GM12878 (cell line): Measurements from ENCODE around the gene GBA3. TPM values are rescaled to one million over a fixed set of nuclear protein-coding genes. Genes with fewer than 3 reads are reported as not detected.
A peak's percentile ranks its signal among the peaks of the same experiment; 100 is the strongest.

ENCODE experiments used
- ATAC-seq: fragments of 200-7000 bp; cut with Tn5 transposase; 3 replicates; pipeline ENCODE4 v1.9.1; 2020; ENCODE audit warnings: mild to moderate bottlenecking, moderate library complexity
- BruUV-seq: library from RNA; stranded (reverse); fragments of 400-500 nt; replicated peaks from 2 replicates; lab custom pipeline; 2021; lab: Mats Ljungman, UMichigan
- CTCF ChIA-PET: fragments of 300-600 bp; sonication (Branson Sonifier 250); formaldehyde crosslinking; extraction: SDS; loops from one replicate; lab custom pipeline; 2021; ENCODE audit warnings: inconsistent platforms; lab: Yijun Ruan, JAX
- POLR2A ChIA-PET: fragments of 350-600 bp; formaldehyde crosslinking; extraction: SDS; loops from one replicate; lab custom pipeline; 2021; ENCODE audit warnings: inconsistent platforms; lab: Charles Lee
- RAD21 ChIA-PET: fragments of 300-600 bp; sonication (Branson Sonifier 250); formaldehyde crosslinking; loops from one replicate; lab custom pipeline; 2023; ENCODE audit warnings: antibody characterized with exemption; ENCODE audit not compliant: unreplicated experiment; lab: Charles Lee
- SMC1A ChIA-PET: fragments of 300-600 bp; sonication (Branson Sonifier 250); formaldehyde crosslinking; loops from one replicate; lab custom pipeline; 2023; ENCODE audit not compliant: unreplicated experiment, uncharacterized antibody; lab: Charles Lee
- DNase-seq: peaks from one replicate; pipeline ENCODE4 v3.0.0-alpha.2; 2011; ENCODE audit warnings: low read depth, low spot score
- FAIRE-seq: peaks from 3 replicates; lab custom pipeline; 2011; peaks lifted over from hg19 to GRCh38; lab: Jason Lieb, UNC
- H2AFZ ChIP-seq: 2 replicates; pipeline ENCODE4 v1.6.0; 2011; ENCODE audit warnings: low read depth, low read length, control low read depth; ENCODE audit not compliant: control insufficient read depth
- H3K27ac ChIP-seq: 2 replicates; pipeline ENCODE4 v1.5.1; 2011; ENCODE audit warnings: control low read depth; ENCODE audit not compliant: control insufficient read depth, insufficient read depth
- H3K27me3 ChIP-seq, 2 experiments: replicated peaks in 1 of 2; 2 replicates each; pipeline versions ENCODE4 v1.6.0 to v1.6.1; 2011; ENCODE audit warnings: low read length in 1 of 2; ENCODE audit not compliant: control insufficient read depth in 2 of 2, insufficient read depth in 2 of 2
- H3K36me3 ChIP-seq, 2 experiments: 2 replicates each; pipeline ENCODE4 v1.5.1; 2011; ENCODE audit warnings: low read length in 1 of 2; ENCODE audit not compliant: control insufficient read depth in 2 of 2, insufficient read depth in 2 of 2
- H3K4me1 ChIP-seq: 2 replicates; pipeline ENCODE4 v1.6.1; 2011; ENCODE audit warnings: mild to moderate bottlenecking, low read length, moderate library complexity, mixed read lengths; ENCODE audit not compliant: control insufficient read depth, insufficient read depth
- H3K4me2 ChIP-seq: 2 replicates; pipeline ENCODE4 v1.6.0; 2011; ENCODE audit warnings: control low read depth; ENCODE audit not compliant: control insufficient read depth, insufficient read depth
- H3K4me3 ChIP-seq: fragments of 200-600 bp; sonication (generic); 2 replicates; pipeline ENCODE4 v1.5.1; 2016
- H3K79me2 ChIP-seq: 2 replicates; pipeline ENCODE4 v1.6.0; 2011; ENCODE audit warnings: low read length; ENCODE audit not compliant: control insufficient read depth, insufficient read depth
- H3K9ac ChIP-seq: 2 replicates; pipeline ENCODE4 v1.8.0; 2011; ENCODE audit warnings: low read length, control low read depth, mixed read lengths; ENCODE audit not compliant: control insufficient read depth, insufficient read depth
- H3K9me3 ChIP-seq: replicated peaks from 3 replicates; pipeline ENCODE4 v1.5.1; 2011; ENCODE audit warnings: mild to moderate bottlenecking, low read length; ENCODE audit not compliant: control insufficient read depth, insufficient read depth
- H4K20me1 ChIP-seq: 2 replicates; pipeline ENCODE4 v1.6.0; 2011; ENCODE audit not compliant: control insufficient read depth, insufficient read depth
- BHLHE40 ChIP-seq, 2 experiments: fragments of 450-650 bp in 1 of 2; IDR thresholded peaks; 2 replicates each; pipeline ENCODE4 v1.6.1; 2011 to 2017; ENCODE audit warnings: low read depth in 2 of 2, borderline replicate concordance in 1 of 2, improper control_type of control experiment in 1 of 2, low read length in 1 of 2, mild to moderate bottlenecking in 1 of 2
- CBX3 ChIP-seq: fragments of 200-600 bp; sonication (generic); IDR thresholded peaks from 2 replicates; pipeline ENCODE4 v1.6.1; 2016; ENCODE audit warnings: low read depth, borderline replicate concordance
- DPF2 ChIP-seq: fragments of 450-650 bp; IDR thresholded peaks from 2 replicates; pipeline ENCODE4 v1.6.1; 2017; ENCODE audit warnings: mild to moderate bottlenecking
- EZH2 ChIP-seq: IDR thresholded peaks from 2 replicates; pipeline ENCODE4 v1.6.1; 2012; ENCODE audit warnings: low read depth, mild to moderate bottlenecking, control low read depth, inconsistent platforms, low read length, borderline replicate concordance; ENCODE audit not compliant: control insufficient read depth
- IKZF1 ChIP-seq: fragments of 450-650 bp; conservative IDR thresholded peaks from 2 replicates; pipeline ENCODE4 v1.6.1; 2017; ENCODE audit warnings: antibody characterized with exemption, mild to moderate bottlenecking
- IKZF2 ChIP-seq, 2 experiments: fragments of 450-650 bp; IDR thresholded peaks; 2 replicates each; pipeline ENCODE4 v1.6.1; 2017; ENCODE audit warnings: mild to moderate bottlenecking in 2 of 2, moderate library complexity in 2 of 2
- NR2C2 ChIP-seq: IDR thresholded peaks from 2 replicates; pipeline ENCODE4 v1.6.1; 2011; ENCODE audit warnings: borderline replicate concordance, low read depth; ENCODE audit not compliant: control insufficient read depth, insufficient read length
- RAD51 ChIP-seq: fragments of 450-650 bp; IDR thresholded peaks from 2 replicates; pipeline ENCODE4 v1.6.1; 2016; ENCODE audit warnings: moderate library complexity, mild to moderate bottlenecking, inconsistent platforms
- WGBS: methylation state at CpG from one replicate; pipeline ENCODE4 v1.1.6; 2016; ENCODE audit warnings: low lambda C conversion rate; ENCODE audit not compliant: insufficient replicate concordance, insufficient coverage; ENCODE audit errors: missing lambda C conversion rate; 5-methylcytosine and 5-hydroxymethylcytosine counted together
- in situ Hi-C: fragments of 300-500 bp; cut with MboI; formaldehyde crosslinking; loops from 9 replicates; pipeline ENCODE4 v1.14.3; 2018; ENCODE audit warnings: mixed read lengths
- intact Hi-C: fragments of 100-400 bp; cut with micrococcal nuclease; formaldehyde crosslinking; loops from one replicate; pipeline ENCODE4 v1.14.2; 2022; ENCODE audit not compliant: unreplicated experiment
- polyA plus RNA-seq, 11 experiments: library from polyadenylated mRNA; depleted of rRNA in 4 of 11; unstranded in 6 of 11; stranded (reverse) in 5 of 11; fragments of >200 nt; fragmentation: Nextera tagmentation in 4 of 11; fragmentation: Illumina TruSeq in 1 of 11; extraction: Ambion mirVana in 4 of 11; extraction: Trizol in 1 of 11; gene quantifications; 1 replicate in 1 of 11; 2 replicates in 10 of 11; pipeline versions ENCODE4 v1.2.1 to v1.2.3, GENCODE V29; 2011 to 2016; ENCODE audit warnings: inconsistent platforms in 2 of 11, missing spikeins in 2 of 11, low read depth in 1 of 11
- total RNA-seq, 4 experiments: library from RNA; depleted of rRNA in 3 of 4; stranded (reverse); fragments of >200 nt in 3 of 4; fragmentation: Illumina TruSeq in 1 of 4; extraction: Trizol in 1 of 4; gene quantifications; 2 replicates each; pipeline versions ENCODE4 v1.2.1 to v1.2.3, GENCODE V29; 2013 to 2021
- TF ChIP-seq, protein P1 (sequence below): IDR thresholded peaks from 2 replicates; pipeline ENCODE4 v1.6.1; 2011; ENCODE audit warnings: low read depth, mild to moderate bottlenecking, low read length, moderate library complexity, borderline replicate concordance; ENCODE audit errors: extremely low read depth
- TF ChIP-seq, protein P2 (sequence below): fragments of 450-650 bp; IDR thresholded peaks from 2 replicates; pipeline ENCODE4 v1.6.1; 2017; ENCODE audit warnings: mild to moderate bottlenecking, moderate library complexity
- TF ChIP-seq, protein P3 (sequence below): fragments of 450-650 bp; IDR thresholded peaks from 2 replicates; pipeline ENCODE4 v1.6.1; 2017; ENCODE audit warnings: low read depth, mild to moderate bottlenecking, moderate library complexity
- TF ChIP-seq, protein P4 (sequence below): IDR thresholded peaks from 2 replicates; pipeline ENCODE4 v1.6.1; 2011; ENCODE audit warnings: low read depth, low read length, improper control_type of control experiment, borderline replicate concordance

The GBA3 gene
- total and polyA plus RNA-seq, 10 of the 15 experiments (the other 5 are each of a cell fraction or from before 2014, with no cell fraction given) = 0.10 to 7.2 (median 0.27) TPM

DNA sequence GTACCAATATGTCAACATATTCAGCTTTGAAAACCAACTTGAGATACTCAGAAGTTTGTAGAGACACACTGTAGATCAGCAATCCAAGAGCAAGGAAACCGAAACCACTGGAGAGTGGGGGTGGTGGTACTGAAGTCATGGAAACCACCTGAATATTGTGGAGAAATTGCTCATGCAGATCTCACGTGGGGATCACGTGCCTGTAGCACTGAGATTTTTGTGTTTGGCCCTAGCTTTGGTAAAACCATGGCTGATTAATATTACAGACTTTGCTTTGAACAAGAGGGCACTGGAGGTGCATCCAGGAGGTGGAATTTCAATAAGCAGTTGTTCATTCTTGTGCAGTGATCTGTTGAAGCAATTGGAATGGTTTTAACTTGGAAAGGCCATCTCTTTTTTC lies 47.2 kb downstream of the GBA3 start:
- WGBS = 0% methylated on average over 3 of the region's 3 CpGs
- ChIA-PET RAD21 (interaction anchor here (0.8 to 1.9 kb wide), 9 partner anchors 9 to 330 kb away, joined by 3 to 10 read pairs (median 4); no protein-coding TSS in a partner anchor), POLR2A (interaction anchor here (1.1 to 1.9 kb wide), 3 partner anchors 14 to 238 kb away, joined by 3 to 5 read pairs (median 4); no protein-coding TSS in a partner anchor), CTCF (interaction anchor here (1.0 kb wide), 3 partner anchors 9 to 70 kb away, joined by 3 to 4 read pairs (median 3); no protein-coding TSS in a partner anchor), SMC1A (interaction anchor here (0.9 to 4.9 kb wide), 12 partner anchors 8 to 234 kb away, joined by 3 to 29 read pairs (median 4); partner anchors contain the start of gene GBA3)
- DNase-seq = no peak
- Histone ChIP-seq H3K79me2 (no peaks in the 10 kb centered on the region), H3K4me3 (no peak overlapping the region), H2AFZ (no peak overlapping the region), H3K9me3 (no peaks in the 10 kb centered on the region), H3K36me3 (no peaks in the 10 kb centered on the region), H3K27me3 (no peaks in the 10 kb centered on the region), H3K27ac (no peak overlapping the region), H3K9ac (no peak overlapping the region), H3K4me2 (no peak overlapping the region), H4K20me1 (no peaks in the 10 kb centered on the region), H3K4me1 (no peaks in the 10 kb centered on the region)
- ATAC-seq = peak; percentile 8
- no peak for FAIRE-seq
- no TSS peak for BruUV-seq
- in situ Hi-C loops = no loop called here
- TF ChIP-seq, protein P1, sequence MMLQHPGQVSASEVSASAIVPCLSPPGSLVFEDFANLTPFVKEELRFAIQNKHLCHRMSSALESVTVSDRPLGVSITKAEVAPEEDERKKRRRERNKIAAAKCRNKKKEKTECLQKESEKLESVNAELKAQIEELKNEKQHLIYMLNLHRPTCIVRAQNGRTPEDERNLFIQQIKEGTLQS = no peak
- no peak for TF ChIP-seq CBX3
- TF ChIP-seq, protein P2, sequence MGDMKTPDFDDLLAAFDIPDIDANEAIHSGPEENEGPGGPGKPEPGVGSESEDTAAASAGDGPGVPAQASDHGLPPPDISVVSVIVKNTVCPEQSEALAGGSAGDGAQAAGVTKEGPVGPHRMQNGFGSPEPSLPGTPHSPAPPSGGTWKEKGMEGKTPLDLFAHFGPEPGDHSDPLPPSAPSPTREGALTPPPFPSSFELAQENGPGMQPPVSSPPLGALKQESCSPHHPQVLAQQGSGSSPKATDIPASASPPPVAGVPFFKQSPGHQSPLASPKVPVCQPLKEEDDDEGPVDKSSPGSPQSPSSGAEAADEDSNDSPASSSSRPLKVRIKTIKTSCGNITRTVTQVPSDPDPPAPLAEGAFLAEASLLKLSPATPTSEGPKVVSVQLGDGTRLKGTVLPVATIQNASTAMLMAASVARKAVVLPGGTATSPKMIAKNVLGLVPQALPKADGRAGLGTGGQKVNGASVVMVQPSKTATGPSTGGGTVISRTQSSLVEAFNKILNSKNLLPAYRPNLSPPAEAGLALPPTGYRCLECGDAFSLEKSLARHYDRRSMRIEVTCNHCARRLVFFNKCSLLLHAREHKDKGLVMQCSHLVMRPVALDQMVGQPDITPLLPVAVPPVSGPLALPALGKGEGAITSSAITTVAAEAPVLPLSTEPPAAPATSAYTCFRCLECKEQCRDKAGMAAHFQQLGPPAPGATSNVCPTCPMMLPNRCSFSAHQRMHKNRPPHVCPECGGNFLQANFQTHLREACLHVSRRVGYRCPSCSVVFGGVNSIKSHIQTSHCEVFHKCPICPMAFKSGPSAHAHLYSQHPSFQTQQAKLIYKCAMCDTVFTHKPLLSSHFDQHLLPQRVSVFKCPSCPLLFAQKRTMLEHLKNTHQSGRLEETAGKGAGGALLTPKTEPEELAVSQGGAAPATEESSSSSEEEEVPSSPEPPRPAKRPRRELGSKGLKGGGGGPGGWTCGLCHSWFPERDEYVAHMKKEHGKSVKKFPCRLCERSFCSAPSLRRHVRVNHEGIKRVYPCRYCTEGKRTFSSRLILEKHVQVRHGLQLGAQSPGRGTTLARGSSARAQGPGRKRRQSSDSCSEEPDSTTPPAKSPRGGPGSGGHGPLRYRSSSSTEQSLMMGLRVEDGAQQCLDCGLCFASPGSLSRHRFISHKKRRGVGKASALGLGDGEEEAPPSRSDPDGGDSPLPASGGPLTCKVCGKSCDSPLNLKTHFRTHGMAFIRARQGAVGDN = peak; percentile 86
- TF ChIP-seq BHLHE40 (IDR thresholded peaks at IDR 0.05; ENCODE audit: borderline replicate concordance in 1 of 2, low read depth in 2 of 2, low read length in 1 of 2) = peak; percentile 91 to 96
- no peak for TF ChIP-seq NR2C2
- TF ChIP-seq EZH2 = no peak
- TF ChIP-seq DPF2 = peak; percentile 53; the same call in 1 of the 2 replicates
- peak; percentile 90 for TF ChIP-seq IKZF1
- TF ChIP-seq, protein P3, sequence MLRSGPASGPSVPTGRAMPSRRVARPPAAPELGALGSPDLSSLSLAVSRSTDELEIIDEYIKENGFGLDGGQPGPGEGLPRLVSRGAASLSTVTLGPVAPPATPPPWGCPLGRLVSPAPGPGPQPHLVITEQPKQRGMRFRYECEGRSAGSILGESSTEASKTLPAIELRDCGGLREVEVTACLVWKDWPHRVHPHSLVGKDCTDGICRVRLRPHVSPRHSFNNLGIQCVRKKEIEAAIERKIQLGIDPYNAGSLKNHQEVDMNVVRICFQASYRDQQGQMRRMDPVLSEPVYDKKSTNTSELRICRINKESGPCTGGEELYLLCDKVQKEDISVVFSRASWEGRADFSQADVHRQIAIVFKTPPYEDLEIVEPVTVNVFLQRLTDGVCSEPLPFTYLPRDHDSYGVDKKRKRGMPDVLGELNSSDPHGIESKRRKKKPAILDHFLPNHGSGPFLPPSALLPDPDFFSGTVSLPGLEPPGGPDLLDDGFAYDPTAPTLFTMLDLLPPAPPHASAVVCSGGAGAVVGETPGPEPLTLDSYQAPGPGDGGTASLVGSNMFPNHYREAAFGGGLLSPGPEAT = peak; percentile 88; the same call in 1 of the 2 replicates
- peak; percentile 97 for TF ChIP-seq RAD51
- TF ChIP-seq IKZF2 (IDR thresholded peaks at IDR 0.05) = peak; percentile 69 to 75; a peak in 2 of 4 replicates
- TF ChIP-seq, protein P4, sequence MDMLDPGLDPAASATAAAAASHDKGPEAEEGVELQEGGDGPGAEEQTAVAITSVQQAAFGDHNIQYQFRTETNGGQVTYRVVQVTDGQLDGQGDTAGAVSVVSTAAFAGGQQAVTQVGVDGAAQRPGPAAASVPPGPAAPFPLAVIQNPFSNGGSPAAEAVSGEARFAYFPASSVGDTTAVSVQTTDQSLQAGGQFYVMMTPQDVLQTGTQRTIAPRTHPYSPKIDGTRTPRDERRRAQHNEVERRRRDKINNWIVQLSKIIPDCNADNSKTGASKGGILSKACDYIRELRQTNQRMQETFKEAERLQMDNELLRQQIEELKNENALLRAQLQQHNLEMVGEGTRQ = peak; percentile 66; the same call in 1 of the 2 replicates
- intact Hi-C loops = no loop called here
